Activated B cell treated with CpG ODN at 0.5 μM for 24 hours (primary cell): ENCODE results near the gene PELI3. TPM values are rescaled to one million over a fixed set of nuclear protein-coding genes. Genes with fewer than 3 reads are reported as not detected.
A peak's percentile ranks its signal among the peaks of the same experiment; 100 is the strongest.

Source experiments
- ATAC-seq: fragments of 200-7000 bp; cut with Tn5 transposase; one replicate; pipeline ENCODE4 v1.10.0; 2021; ENCODE audit warnings: low read depth, mild to moderate bottlenecking, moderate library complexity
- CTCF ChIA-PET: fragments of 350-600 bp; sonication (Branson Sonifier 250); formaldehyde crosslinking; loops from one replicate; lab custom pipeline; 2021; ENCODE audit warnings: antibody characterized with exemption; lab: Charles Lee
- POLR2A ChIA-PET: fragments of 350-600 bp; sonication (Branson Sonifier 250); formaldehyde crosslinking; loops from one replicate; lab custom pipeline; 2021; ENCODE audit warnings: antibody characterized with exemption; lab: Charles Lee
- DNase-seq: peaks from one replicate; pipeline ENCODE4 v3.0.0; 2022
- H3K27ac Mint-ChIP-seq: one replicate; pipeline ENCODE4 v1.8.0; 2020; ENCODE audit warnings: mixed read lengths
- H3K27me3 Mint-ChIP-seq: one replicate; pipeline ENCODE4 v1.8.0; 2021; ENCODE audit warnings: mixed read lengths
- H3K36me3 Mint-ChIP-seq: one replicate; pipeline ENCODE4 v1.8.0; 2021; ENCODE audit warnings: low read depth, mixed read lengths
- H3K4me1 Mint-ChIP-seq: one replicate; pipeline ENCODE4 v1.8.0; 2021; ENCODE audit warnings: mixed read lengths
- H3K4me3 Mint-ChIP-seq: one replicate; pipeline ENCODE4 v1.8.0; 2020; ENCODE audit warnings: mild to moderate bottlenecking, mixed read lengths
- H3K9me3 Mint-ChIP-seq: one replicate; pipeline ENCODE4 v1.8.0; 2020; ENCODE audit warnings: mixed read lengths
- intact Hi-C: fragments of 100-400 bp; cut with micrococcal nuclease; formaldehyde crosslinking; loops from one replicate; pipeline ENCODE4 v1.15.1; 2024
- total RNA-seq: library from RNA; stranded (reverse); gene quantifications from 2 replicates; pipeline ENCODE4 v1.2.3, GENCODE V29; 2022
- TF ChIP-seq, protein P1 (sequence below): fragments of 200-600 bp; IDR thresholded peaks from one replicate; pipeline ENCODE4 v1.8.0; 2022; ENCODE audit warnings: antibody characterized with exemption, mild to moderate bottlenecking

The PELI3 gene
- total RNA-seq, 1 donor from 2014 or later, result 8.5 TPM

DNA sequence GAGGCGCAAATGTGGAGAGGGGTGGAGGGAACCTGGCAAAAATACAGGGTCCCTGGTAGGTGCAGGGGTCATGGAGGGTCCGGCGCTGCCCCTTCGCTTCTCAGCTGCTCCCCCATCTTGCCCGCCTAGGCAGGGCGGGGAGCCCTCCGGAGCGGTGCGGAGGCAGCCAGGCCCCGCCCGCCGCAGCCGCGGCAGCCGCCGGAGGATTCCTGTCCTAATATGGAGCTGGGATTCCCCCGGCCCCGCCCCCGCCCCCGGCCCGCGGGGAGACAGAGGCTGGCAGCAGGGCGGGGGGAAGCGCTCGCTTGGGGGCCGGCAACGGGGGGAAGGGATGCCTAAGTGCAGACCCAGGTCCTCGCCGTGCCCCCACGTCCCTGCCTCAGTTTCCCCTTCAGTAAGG lies 46.9 kb upstream of the PELI3 start:
- Mint-ChIP-seq H3K4me3 (no peak overlapping the region), H3K36me3 (no peaks in the 10 kb centered on the region), H3K4me1 (peaks cover 9% of the 10 kb centered on the region), H3K9me3 (no peaks in the 10 kb centered on the region), H3K27me3 (peaks cover 47% of the 10 kb centered on the region), H3K27ac (no peak overlapping the region)
- TF ChIP-seq, protein P1, sequence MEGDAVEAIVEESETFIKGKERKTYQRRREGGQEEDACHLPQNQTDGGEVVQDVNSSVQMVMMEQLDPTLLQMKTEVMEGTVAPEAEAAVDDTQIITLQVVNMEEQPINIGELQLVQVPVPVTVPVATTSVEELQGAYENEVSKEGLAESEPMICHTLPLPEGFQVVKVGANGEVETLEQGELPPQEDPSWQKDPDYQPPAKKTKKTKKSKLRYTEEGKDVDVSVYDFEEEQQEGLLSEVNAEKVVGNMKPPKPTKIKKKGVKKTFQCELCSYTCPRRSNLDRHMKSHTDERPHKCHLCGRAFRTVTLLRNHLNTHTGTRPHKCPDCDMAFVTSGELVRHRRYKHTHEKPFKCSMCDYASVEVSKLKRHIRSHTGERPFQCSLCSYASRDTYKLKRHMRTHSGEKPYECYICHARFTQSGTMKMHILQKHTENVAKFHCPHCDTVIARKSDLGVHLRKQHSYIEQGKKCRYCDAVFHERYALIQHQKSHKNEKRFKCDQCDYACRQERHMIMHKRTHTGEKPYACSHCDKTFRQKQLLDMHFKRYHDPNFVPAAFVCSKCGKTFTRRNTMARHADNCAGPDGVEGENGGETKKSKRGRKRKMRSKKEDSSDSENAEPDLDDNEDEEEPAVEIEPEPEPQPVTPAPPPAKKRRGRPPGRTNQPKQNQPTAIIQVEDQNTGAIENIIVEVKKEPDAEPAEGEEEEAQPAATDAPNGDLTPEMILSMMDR, result no peak
- ATAC-seq (no peak), DNase-seq (no peak)
- intact Hi-C loops, result loop anchor here (2.0 kb wide), 1 partner anchor 47 kb away; the partner anchor contains the start of gene PELI3
- POLR2A ChIA-PET, result no interaction called here
- CTCF ChIA-PET, result interaction anchor here (1.1 kb wide), 1 partner anchor 48 kb away, joined by 3 read pairs; no protein-coding TSS in a partner anchor

DNA sequence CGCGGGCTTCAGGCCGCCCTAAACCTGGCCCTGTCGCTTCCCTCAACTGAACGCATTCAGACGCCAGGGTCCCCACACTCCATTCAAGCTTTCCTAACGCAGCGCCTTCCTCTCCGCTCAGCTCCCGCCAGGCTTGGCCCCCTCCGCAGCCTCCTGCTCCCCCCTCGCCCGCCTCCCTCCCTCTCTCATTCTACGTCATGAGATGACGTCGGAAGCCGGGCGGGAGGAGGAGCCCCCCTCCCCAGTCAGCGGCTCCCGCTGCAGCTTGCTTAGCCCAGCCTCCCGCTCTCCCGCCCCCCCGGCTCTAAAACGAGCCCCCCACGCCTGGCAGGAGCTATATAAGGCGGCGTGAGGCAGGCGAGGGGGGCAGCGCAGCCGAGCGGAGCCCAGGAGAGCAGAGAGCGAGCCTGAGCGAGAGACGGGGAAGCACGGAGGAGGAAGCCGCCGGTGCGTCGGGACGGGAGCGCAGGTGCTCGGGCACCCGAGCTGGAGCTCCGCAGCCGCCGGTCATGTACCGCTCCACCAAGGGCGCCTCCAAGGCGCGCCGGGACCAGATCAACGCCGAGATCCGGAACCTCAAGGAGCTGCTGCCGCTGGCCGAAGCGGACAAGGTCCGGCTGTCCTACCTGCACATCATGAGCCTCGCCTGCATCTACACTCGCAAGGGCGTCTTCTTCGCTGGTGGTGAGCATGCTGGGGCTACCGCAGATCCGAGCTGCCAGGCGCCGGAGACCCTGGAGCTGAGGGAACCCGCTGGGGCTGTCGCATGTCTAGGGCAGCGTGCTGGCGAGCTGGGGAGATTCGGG lies 45.8 kb upstream of the PELI3 start, which contains the start of gene NPAS4:
Gene NPAS4, plus strand, starts transcription at position 365 of the 806 bp plus-strand sequence. Its CDS starts 145 bp downstream, at position 510.
- intact Hi-C loops, result loop anchor here (1.0 to 2.0 kb wide), 2 partner anchors 18 to 46 kb away; partner anchors contain the start of gene PELI3
- ChIA-PET POLR2A (interaction anchor here (0.8 to 1.7 kb wide), 9 partner anchors 11 to 217 kb away, joined by 3 to 18 read pairs (median 5); partner anchors contain the start of genes BBS1, DPP3, MRPL11 and PELI3), CTCF (interaction anchor here (1.0 to 1.6 kb wide), 5 partner anchors 9 to 58 kb away, joined by 3 to 10 read pairs (median 4); partner anchors contain the start of gene MRPL11)
- Mint-ChIP-seq H3K9me3 (no peaks in the 10 kb centered on the region), H3K4me1 (peaks cover 9% of the 10 kb centered on the region), H3K36me3 (no peaks in the 10 kb centered on the region), H3K4me3 (no peak within 1 kb of the TSS), H3K27ac (no peak within 1 kb of the TSS), H3K27me3 (peaks cover 37% of the 10 kb centered on the region)
- DNase-seq, result no peak
- TF ChIP-seq, protein P1, result no peak
- no peak for ATAC-seq

DNA sequence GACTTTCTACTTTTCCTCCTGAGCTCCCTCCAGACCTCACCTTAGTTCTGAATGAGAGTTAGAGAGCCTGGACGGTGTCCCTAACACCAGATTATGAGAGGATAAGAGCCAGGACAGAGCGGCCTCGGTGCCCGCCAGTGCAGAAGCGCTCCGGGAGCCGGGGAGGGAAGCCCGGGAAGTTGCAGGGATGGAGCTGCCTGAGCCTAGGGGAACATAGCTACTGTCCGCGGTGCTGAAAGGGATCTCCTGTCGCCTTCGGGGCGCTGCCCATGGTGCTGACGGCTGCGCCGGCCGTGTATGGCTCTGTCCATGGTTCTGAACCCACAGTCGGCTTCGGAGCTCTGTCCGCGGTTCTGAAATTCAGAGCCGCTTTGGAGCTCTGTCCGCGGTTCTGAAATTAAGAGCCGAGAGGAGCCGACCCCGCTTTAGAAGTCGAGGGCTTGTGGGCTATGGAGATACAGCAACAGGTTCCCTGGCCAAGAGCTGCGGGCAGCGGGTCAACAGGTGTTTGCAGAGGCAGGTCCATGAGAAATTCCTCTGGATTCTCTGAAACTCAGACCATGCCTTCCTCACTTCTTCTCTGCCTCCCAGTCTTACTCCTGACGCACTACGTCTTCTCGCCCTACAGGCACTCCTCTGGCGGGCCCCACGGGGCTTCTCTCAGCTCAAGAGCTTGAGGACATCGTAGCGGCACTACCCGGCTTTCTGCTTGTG lies 45.1 kb upstream of the PELI3 start:
- no peaks in the 10 kb centered on the region for H3K36me3 Mint-ChIP-seq
- POLR2A ChIA-PET, result interaction anchor here (0.8 to 1.7 kb wide), 9 partner anchors 12 to 216 kb away, joined by 3 to 18 read pairs (median 5); partner anchors contain the start of genes BBS1, DPP3, MRPL11 and PELI3
- peaks cover 9% of the 10 kb centered on the region for H3K4me1 Mint-ChIP-seq
- TF ChIP-seq, protein P1, result no peak
- CTCF ChIA-PET, result interaction anchor here (0.6 to 1.6 kb wide), 8 partner anchors 10 to 257 kb away, joined by 3 to 10 read pairs (median 4); partner anchors contain the start of gene MRPL11
- H3K27ac Mint-ChIP-seq, result no peak overlapping the region
- no peak overlapping the region for H3K4me3 Mint-ChIP-seq
- DNase-seq (peak; percentile 83), ATAC-seq (peak; percentile 92)
- intact Hi-C loops, result loop anchor here (1.0 to 2.0 kb wide), 2 partner anchors 18 to 45 kb away; partner anchors contain the start of gene PELI3
- H3K27me3 Mint-ChIP-seq, result peaks cover 29% of the 10 kb centered on the region
- H3K9me3 Mint-ChIP-seq, result no peaks in the 10 kb centered on the region

DNA sequence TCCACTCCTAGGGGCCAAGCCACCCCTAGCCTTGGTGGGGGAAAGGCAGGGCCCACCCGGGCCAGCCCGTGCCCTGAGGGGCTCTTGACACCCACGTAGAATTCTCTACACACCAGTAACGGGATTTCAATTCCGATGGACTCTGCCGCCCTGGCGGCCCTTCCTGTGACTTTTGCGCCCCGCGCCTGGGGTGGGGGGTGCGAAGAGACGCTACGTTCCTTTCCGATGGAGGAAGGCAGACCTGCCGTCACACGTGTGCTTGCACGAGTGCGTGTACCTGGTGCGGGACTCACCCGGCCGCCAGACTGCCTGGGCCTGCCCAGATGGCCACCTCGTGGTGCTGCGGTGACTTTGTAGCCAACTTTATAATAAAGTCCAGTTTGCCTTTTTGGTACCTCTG lies 40.4 kb upstream of the PELI3 start:
- DNase-seq, result no peak
- no peak overlapping the region for H3K27ac Mint-ChIP-seq
- TF ChIP-seq, protein P1, result no peak
- ChIA-PET POLR2A (interaction anchor here (0.8 kb wide), 1 partner anchor 54 kb away, joined by 3 read pairs; the partner anchor contains the start of gene DPP3), CTCF (no interaction called here)
- H3K27me3 Mint-ChIP-seq, result no peaks in the 10 kb centered on the region
- H3K4me3 Mint-ChIP-seq, result no peak overlapping the region
- intact Hi-C loops, result loop anchor here (5.0 kb wide), 1 partner anchor 39 kb away; no protein-coding TSS in a partner anchor
- ATAC-seq, result no peak
- no peaks in the 10 kb centered on the region for H3K4me1 Mint-ChIP-seq
- peaks cover 5% of the 10 kb centered on the region for H3K36me3 Mint-ChIP-seq
- no peaks in the 10 kb centered on the region for H3K9me3 Mint-ChIP-seq
